ENCODE measurements around the gene KL. TPM values are rescaled to one million over a fixed set of nuclear protein-coding genes. Genes with fewer than 3 reads are reported as not detected.

Gene KL
- polyA plus RNA-seq, 1 of the 3 experiments (the other 2 are of a cell fraction), result 0.02 TPM

- H3K4me1 ChIP-seq (ENCODE audit: control insufficient read depth in 1 of 2, insufficient read depth in 2 of 2, low read depth in 1 of 2, low read length in 1 of 2), result peaks cover 0 to 7% of the 10 kb centered on the region in 2 experiments; a peak in 1 of 4 replicates
- no peaks in the 10 kb centered on the region for H3K9me2 ChIP-seq
- H3K27ac ChIP-seq (ENCODE audit: low read depth in 2 of 2, low read length in 1 of 2), result no peak overlapping the region
- H3K4me2 ChIP-seq, result no peak overlapping the region
- no peaks in the 10 kb centered on the region for H3F3A ChIP-seq (replicated peaks; ENCODE audit: insufficient read depth)
- H3K9me3 ChIP-seq, result no peaks in the 10 kb centered on the region
- WGBS (ENCODE audit: low lambda C conversion rate), result 90% methylated on average over 4 of the region's 4 CpGs
- no peaks in the 10 kb centered on the region for H3K27me3 ChIP-seq (ENCODE audit: insufficient read depth)
- no peak for DNase-seq
- no peaks in the 10 kb centered on the region for H3K79me2 ChIP-seq (ENCODE audit: insufficient read depth)
- no peaks in the 10 kb centered on the region for H4K20me1 ChIP-seq (ENCODE audit: insufficient read depth)
- CTCF ChIA-PET, result interaction anchor here (0.9 kb wide), 1 partner anchor 213 kb away, joined by 3 read pairs; no protein-coding TSS in a partner anchor
- H3K9ac ChIP-seq, result no peak overlapping the region
- H3K36me3 ChIP-seq (replicated peaks in 1 of 2; ENCODE audit: control insufficient read depth in 1 of 2, insufficient read depth in 2 of 2, low read length in 1 of 2), result no peaks in the 10 kb centered on the region
- no peak overlapping the region for H3K4me3 ChIP-seq (ENCODE audit: low read depth in 2 of 2, low read length in 1 of 2)
- POLR2A ChIA-PET, result no interaction called here
- no peak overlapping the region for H2AFZ ChIP-seq (ENCODE audit: low read depth)
- TF ChIP-seq ZBTB33 (IDR thresholded peaks at IDR 0.05; ENCODE audit: borderline replicate concordance, low read depth), result no peak
- no peak for TF ChIP-seq RAD21 (IDR thresholded peaks at IDR 0.05; ENCODE audit: low read length)
- TF ChIP-seq IRF3 (IDR thresholded peaks at IDR 0.05; ENCODE audit: low read depth, low read length), result no peak
- TF ChIP-seq RXRA (IDR thresholded peaks at IDR 0.05; ENCODE audit: borderline replicate concordance, low read depth), result no peak
- TF ChIP-seq USF2 (IDR thresholded peaks at IDR 0.05; ENCODE audit: borderline replicate concordance, low read depth, low read length), result no peak
- no peak for TF ChIP-seq EZH2phosphoT487 (IDR thresholded peaks at IDR 0.05; ENCODE audit: borderline replicate concordance, low read depth)
- TF ChIP-seq TCF12 (IDR thresholded peaks at IDR 0.05), result no peak
- no peak for TF ChIP-seq MEF2A (IDR thresholded peaks at IDR 0.05; ENCODE audit: borderline replicate concordance, low read depth)
- no peak for TF ChIP-seq CHD2 (IDR thresholded peaks at IDR 0.05; ENCODE audit: low read length, partially characterized antibody)
- TF ChIP-seq SMC3 (IDR thresholded peaks at IDR 0.05; ENCODE audit: low read depth, low read length), result no peak
- TF ChIP-seq POLR2AphosphoS5 (IDR thresholded peaks at IDR 0.05; ENCODE audit: low read depth, low read length), result no peak
- no peak for TF ChIP-seq FOSL2 (IDR thresholded peaks at IDR 0.05; ENCODE audit: borderline replicate concordance, low read depth)
These were observed 37.9 kb upstream of the KL start for GRCh38 chr13:32978278-32978677.

DNA sequence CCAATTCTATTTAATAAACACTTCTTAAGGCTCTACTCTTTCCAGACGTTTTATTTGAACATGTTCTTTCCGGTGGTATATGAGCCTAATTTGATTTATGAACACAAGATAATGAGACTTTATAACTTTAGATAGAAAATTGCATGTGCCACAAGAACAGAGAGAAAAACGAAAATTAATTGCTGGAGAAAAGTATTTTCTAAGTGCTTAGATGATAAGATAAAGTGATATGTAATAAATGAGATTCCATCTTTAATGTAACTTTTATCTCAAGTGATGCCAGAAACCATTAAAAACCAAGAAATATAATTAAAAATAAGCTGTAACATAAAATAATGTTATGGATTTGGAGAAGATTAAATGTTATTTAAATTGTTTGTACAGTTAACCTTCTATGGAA is 33.2 kb upstream of the KL start:
- Histone ChIP-seq H3K36me3 (replicated peaks in 1 of 2; ENCODE audit: control insufficient read depth in 1 of 2, insufficient read depth in 2 of 2, low read length in 1 of 2) (no peaks in the 10 kb centered on the region), H3K79me2 (ENCODE audit: insufficient read depth) (no peaks in the 10 kb centered on the region), H3K9me2 (no peaks in the 10 kb centered on the region), H3K9me3 (no peaks in the 10 kb centered on the region), H3K4me1 (ENCODE audit: control insufficient read depth in 1 of 2, insufficient read depth in 2 of 2, low read depth in 1 of 2, low read length in 1 of 2) (peaks cover 0 to 3% of the 10 kb centered on the region in 2 experiments; a peak in 1 of 4 replicates), H2AFZ (ENCODE audit: low read depth) (no peak overlapping the region), H3K27ac (ENCODE audit: low read depth in 2 of 2, low read length in 1 of 2) (no peak overlapping the region), H3K4me3 (ENCODE audit: low read depth in 2 of 2, low read length in 1 of 2) (no peak overlapping the region), H4K20me1 (ENCODE audit: insufficient read depth) (no peaks in the 10 kb centered on the region), H3F3A (replicated peaks; ENCODE audit: insufficient read depth) (no peaks in the 10 kb centered on the region), H3K9ac (no peak overlapping the region), H3K27me3 (ENCODE audit: insufficient read depth) (no peaks in the 10 kb centered on the region), H3K4me2 (no peak overlapping the region)
- no peak for DNase-seq
- 15% methylated on average over 3 of the region's 3 CpGs for WGBS (ENCODE audit: low lambda C conversion rate)
- CTCF ChIA-PET, result no interaction called here
- POLR2A ChIA-PET, result no interaction called here
- TF ChIP-seq GABPA (IDR thresholded peaks at IDR 0.05; ENCODE audit: low read depth) (no peak), RCOR1 (IDR thresholded peaks at IDR 0.05; ENCODE audit: low read length) (no peak), REST (IDR thresholded peaks at IDR 0.05; ENCODE audit: low read depth, low read length) (no peak), FOXM1 (IDR thresholded peaks at IDR 0.05; ENCODE audit: low read depth) (no peak), NRF1 (IDR thresholded peaks at IDR 0.05; ENCODE audit: low read depth, low read length) (no peak), CHD2 (IDR thresholded peaks at IDR 0.05; ENCODE audit: low read length, partially characterized antibody) (no peak), MEF2A (IDR thresholded peaks at IDR 0.05; ENCODE audit: borderline replicate concordance, low read depth) (no peak), MAX (IDR thresholded peaks at IDR 0.05; ENCODE audit: low read depth) (no peak), FOSL2 (IDR thresholded peaks at IDR 0.05; ENCODE audit: borderline replicate concordance, low read depth) (no peak)
- TF ChIP-seq, protein P1, sequence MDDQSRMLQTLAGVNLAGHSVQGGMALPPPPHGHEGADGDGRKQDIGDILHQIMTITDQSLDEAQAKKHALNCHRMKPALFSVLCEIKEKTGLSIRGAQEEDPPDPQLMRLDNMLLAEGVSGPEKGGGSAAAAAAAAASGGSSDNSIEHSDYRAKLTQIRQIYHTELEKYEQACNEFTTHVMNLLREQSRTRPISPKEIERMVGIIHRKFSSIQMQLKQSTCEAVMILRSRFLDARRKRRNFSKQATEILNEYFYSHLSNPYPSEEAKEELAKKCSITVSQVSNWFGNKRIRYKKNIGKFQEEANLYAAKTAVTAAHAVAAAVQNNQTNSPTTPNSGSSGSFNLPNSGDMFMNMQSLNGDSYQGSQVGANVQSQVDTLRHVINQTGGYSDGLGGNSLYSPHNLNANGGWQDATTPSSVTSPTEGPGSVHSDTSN (IDR thresholded peaks at IDR 0.05), result no peak

Measured in SK-N-SH (cell line).